ENCODE data around the gene CCDC124.

CCDC124 gene

DNA sequence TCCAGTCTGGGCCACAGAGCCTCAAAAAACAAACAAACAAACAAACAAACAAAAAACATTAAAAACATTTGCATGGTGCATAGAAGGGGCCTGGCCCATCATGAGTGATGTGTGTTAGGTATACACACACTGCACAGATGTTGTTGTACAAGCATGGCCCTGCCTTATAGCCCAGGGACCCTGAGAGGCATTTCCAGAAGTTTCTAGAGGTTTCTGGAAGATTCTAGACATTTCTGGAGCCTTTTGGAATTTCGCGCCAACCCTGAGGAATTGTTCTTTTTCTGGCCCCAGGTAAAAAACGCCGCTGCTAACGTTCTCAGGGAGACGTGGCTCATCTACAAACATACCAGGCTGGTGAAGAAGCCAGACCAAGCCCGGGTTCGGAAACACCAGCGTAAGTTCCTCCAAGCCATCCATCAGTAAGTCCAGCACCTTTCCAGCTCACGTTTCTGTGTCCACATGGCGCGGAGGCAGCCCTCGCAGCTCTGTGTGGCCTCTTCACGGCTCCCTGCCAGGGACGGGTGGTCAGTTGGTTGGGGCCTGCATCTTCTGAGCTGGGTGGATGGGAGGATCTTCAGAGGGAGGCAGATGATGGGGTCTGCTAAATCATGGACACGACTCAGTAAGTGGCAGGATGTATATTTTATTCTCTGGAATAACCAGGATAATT is 56.7 kb downstream of the CCDC124 start:
- H3K4me3 ChIP-seq (ENCODE audit: low read depth, low read length) = no peak overlapping the region
- H3K79me2 ChIP-seq (ENCODE audit: control insufficient read depth, insufficient read depth, low read length, unreplicated experiment) = no peaks in the 10 kb centered on the region
- no peaks in the 10 kb centered on the region for H3K36me3 ChIP-seq (ENCODE audit: insufficient read depth, low read length)
- H3K27me3 ChIP-seq (ENCODE audit: insufficient read depth, low read length) = no peaks in the 10 kb centered on the region
- H3K4me1 ChIP-seq (ENCODE audit: control insufficient read depth, insufficient read depth, low read length, unreplicated experiment) = no peaks in the 10 kb centered on the region
- no peak overlapping the region for H2AFZ ChIP-seq (ENCODE audit: low read length, unreplicated experiment)
- no peak overlapping the region for H3K27ac ChIP-seq (ENCODE audit: low read depth, low read length)

DNA sequence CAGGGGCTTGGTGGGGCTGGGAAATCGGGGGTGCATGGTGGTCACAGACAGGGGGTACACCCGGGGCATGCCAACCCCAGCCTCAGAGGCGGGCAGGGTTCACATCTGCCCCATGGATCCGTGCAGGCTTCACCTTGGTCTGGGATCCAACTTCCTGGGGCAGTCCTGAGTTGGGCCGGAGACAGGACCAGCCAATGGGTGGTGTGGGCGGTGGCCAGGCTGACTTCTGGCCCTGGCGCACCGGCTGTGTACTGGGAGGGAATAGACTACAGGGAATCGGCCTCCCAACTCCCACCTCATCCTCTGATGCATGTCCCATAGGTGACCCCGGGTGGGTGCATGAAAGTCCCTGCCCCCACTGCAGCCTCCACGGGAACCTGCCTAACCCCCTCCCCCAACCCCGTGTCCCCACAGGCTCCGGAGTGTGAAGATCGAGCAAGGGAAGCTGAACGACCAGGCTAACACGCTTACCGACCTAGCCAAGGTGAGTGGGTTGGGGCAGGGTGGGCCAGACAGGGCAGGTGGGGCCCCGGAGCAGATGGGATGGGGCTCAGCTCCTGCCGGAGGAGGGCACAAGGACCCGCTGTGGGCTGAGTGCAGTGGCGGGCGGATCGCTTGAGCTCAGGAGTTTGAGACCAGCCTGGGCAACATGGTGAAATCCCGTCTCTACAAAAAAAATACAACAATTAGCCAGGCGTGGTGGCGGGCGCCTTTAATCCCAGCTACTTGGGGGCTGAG is 60.4 kb downstream of the CCDC124 start:
- Histone ChIP-seq H3K4me3 (ENCODE audit: low read depth, low read length) (no peak overlapping the region), H2AFZ (ENCODE audit: low read length, unreplicated experiment) (no peak overlapping the region), H3K27me3 (ENCODE audit: insufficient read depth, low read length) (no peaks in the 10 kb centered on the region), H3K79me2 (ENCODE audit: control insufficient read depth, insufficient read depth, low read length, unreplicated experiment) (no peaks in the 10 kb centered on the region), H3K4me1 (ENCODE audit: control insufficient read depth, insufficient read depth, low read length, unreplicated experiment) (peaks cover 7% of the 10 kb centered on the region), H3K27ac (ENCODE audit: low read depth, low read length) (no peak overlapping the region), H3K36me3 (ENCODE audit: insufficient read depth, low read length) (no peaks in the 10 kb centered on the region)

All from ACC112 (cell line).